B cell (primary cell): ENCODE data around the gene VANGL2. TPM values are rescaled to one million over a fixed set of nuclear protein-coding genes. Genes with fewer than 3 reads are reported as not detected.

ENCODE experiments used
- ATAC-seq: fragments of 200-7000 bp; cut with Tn5 transposase; one replicate; pipeline ENCODE4 v1.10.0; 2021; ENCODE audit warnings: low read depth, mild to moderate bottlenecking, moderate number of reproducible peaks, moderate library complexity
- CTCF ChIA-PET: fragments of 350-600 bp; sonication (Branson Sonifier 250); formaldehyde crosslinking; loops from one replicate; lab custom pipeline; 2021; ENCODE audit warnings: antibody characterized with exemption, inconsistent platforms; lab: Charles Lee
- POLR2A ChIA-PET: fragments of 350-600 bp; sonication (Branson Sonifier 250); formaldehyde crosslinking; loops from one replicate; lab custom pipeline; 2021; ENCODE audit warnings: antibody characterized with exemption; lab: Charles Lee
- DNase-seq: peaks from one replicate; pipeline ENCODE4 v3.0.0; 2013
- H2AFZ ChIP-seq: 2 replicates; pipeline ENCODE4 v1.6.1; 2012; ENCODE audit warnings: mild to moderate bottlenecking, low read depth, low read length; ENCODE audit not compliant: insufficient read depth, poor library complexity, severe bottlenecking
- H3K27ac ChIP-seq, 2 donors: 1 replicate in 1 of 2; 2 replicates in 1 of 2; pipeline ENCODE4 v1.5.1; 2012 to 2013; ENCODE audit warnings: low read length in 2 of 2, mild to moderate bottlenecking in 2 of 2, moderate library complexity in 1 of 2
- H3K27me3 ChIP-seq, 4 experiments: fragments of 200-600 bp in 1 of 4; sonication (generic) in 1 of 4; replicated peaks in 1 of 4; 1 replicate in 2 of 4; 2 replicates in 2 of 4; pipeline versions ENCODE4 v1.6.1 to v1.7.0; 2013 to 2016; ENCODE audit warnings: low read length in 3 of 4, mild to moderate bottlenecking in 2 of 4, mixed read lengths in 1 of 4, moderate library complexity in 1 of 4; ENCODE audit not compliant: insufficient read depth in 4 of 4, control insufficient read depth in 3 of 4; ENCODE audit errors: control extremely low read depth in 1 of 4
- H3K36me3 ChIP-seq, 2 experiments: replicated peaks in 1 of 2; 1 replicate in 1 of 2; 2 replicates in 1 of 2; pipeline versions ENCODE4 v1.6.1 to v1.7.1; 2013; ENCODE audit warnings: low read length in 1 of 2; ENCODE audit not compliant: insufficient read depth in 2 of 2, control insufficient read depth in 1 of 2; ENCODE audit errors: control extremely low read depth in 1 of 2, extremely low read depth in 1 of 2
- H3K4me1 ChIP-seq, 2 donors: fragments of 200-600 bp in 1 of 2; sonication (generic) in 1 of 2; 1 replicate in 1 of 2; 2 replicates in 1 of 2; pipeline versions ENCODE4 v1.5.1 to v1.6.1; 2013 to 2017; ENCODE audit warnings: low read length in 2 of 2; ENCODE audit not compliant: control insufficient read depth in 2 of 2, insufficient read depth in 2 of 2
- H3K4me2 ChIP-seq: replicated peaks from 2 replicates; pipeline ENCODE3; 2012; ENCODE audit warnings: mild to moderate bottlenecking, low read depth, low read length; ENCODE audit not compliant: poor library complexity, severe bottlenecking
- H3K4me3 ChIP-seq, 5 experiments: fragments of 200-600 bp in 1 of 5; sonication (generic) in 1 of 5; 1 replicate in 3 of 5; 2 replicates in 2 of 5; pipeline versions ENCODE4 v1.5.1 to v1.7.0; 2011 to 2016; ENCODE audit warnings: low read length in 4 of 5, mild to moderate bottlenecking in 4 of 5, low read depth in 2 of 5, control low read depth in 1 of 5, moderate library complexity in 1 of 5; ENCODE audit not compliant: insufficient read depth in 1 of 5; ENCODE audit errors: control extremely low read depth in 1 of 5, extremely low read depth in 1 of 5
- H3K79me2 ChIP-seq: fragments of 200-600 bp; sonication (generic); one replicate; pipeline ENCODE4 v1.6.0; 2016; ENCODE audit warnings: low read length; ENCODE audit not compliant: control insufficient read depth, insufficient read depth
- H3K9ac ChIP-seq: fragments of 200-600 bp; sonication (generic); 2 replicates; pipeline ENCODE4 v1.6.1; 2017; ENCODE audit warnings: mild to moderate bottlenecking, low read length, moderate library complexity
- H3K9me3 ChIP-seq, 3 donors: one replicate each; pipeline versions ENCODE4 v1.6.1 to v1.7.1; 2013; ENCODE audit warnings: low read length in 2 of 3; ENCODE audit not compliant: control insufficient read depth in 2 of 3, insufficient read depth in 1 of 3; ENCODE audit errors: control extremely low read depth in 1 of 3
- H4K20me1 ChIP-seq: 2 replicates; pipeline ENCODE4 v1.6.0; 2012; ENCODE audit warnings: mild to moderate bottlenecking, low read length; ENCODE audit not compliant: insufficient read depth, control insufficient read depth, poor library complexity, severe bottlenecking
- H3K27ac Mint-ChIP-seq: one replicate; pipeline ENCODE4 v1.8.0; 2021; ENCODE audit warnings: mixed read lengths
- H3K27me3 Mint-ChIP-seq: one replicate; pipeline ENCODE4 v1.8.0; 2021; ENCODE audit warnings: mixed read lengths
- H3K4me1 Mint-ChIP-seq: one replicate; pipeline ENCODE4 v1.8.0; 2021; ENCODE audit warnings: mixed read lengths
- H3K4me3 Mint-ChIP-seq: one replicate; pipeline ENCODE4 v1.8.0; 2021; ENCODE audit warnings: mixed read lengths
- H3K9me3 Mint-ChIP-seq: one replicate; pipeline ENCODE4 v1.8.0; 2022; ENCODE audit warnings: mixed read lengths; ENCODE audit not compliant: insufficient read depth
- EZH2 ChIP-seq: IDR thresholded peaks from 2 replicates; pipeline ENCODE4 v1.6.1; 2012; ENCODE audit warnings: borderline replicate concordance, low read depth, mild to moderate bottlenecking, moderate library complexity, low read length; ENCODE audit not compliant: insufficient read depth, poor library complexity, severe bottlenecking
- WGBS: methylation state at CpG from one replicate; pipeline ENCODE4 v1.1.5; 2013; ENCODE audit warnings: missing lambda C conversion rate; ENCODE audit not compliant: insufficient coverage; 5-methylcytosine and 5-hydroxymethylcytosine counted together
- intact Hi-C: fragments of 100-400 bp; cut with micrococcal nuclease; formaldehyde crosslinking; loops from one replicate; pipeline ENCODE4 v1.10.0; 2022
- polyA plus RNA-seq: library from polyadenylated mRNA; depleted of rRNA; stranded (reverse); fragments of >200 nt; gene quantifications from 2 replicates; pipeline ENCODE4 v1.2.3, GENCODE V29; 2012
- total RNA-seq, 2 donors: library from RNA; stranded (reverse); fragments of 120-200 nt in 1 of 2; gene quantifications; 1 replicate in 1 of 2; 2 replicates in 1 of 2; pipeline versions ENCODE4 v1.2.3 to v1.2.4, GENCODE V29; 2013 to 2022
- TF ChIP-seq, protein P1 (sequence below): fragments of 200-600 bp; IDR thresholded peaks from one replicate; pipeline ENCODE4 v1.8.0; 2022; ENCODE audit warnings: antibody characterized with exemption, mild to moderate bottlenecking

The VANGL2 gene
- total and polyA plus RNA-seq, 2 donors (not counting 1 experiment from before 2014, with no cell fraction given) = 0.48 to 14.4 TPM

DNA sequence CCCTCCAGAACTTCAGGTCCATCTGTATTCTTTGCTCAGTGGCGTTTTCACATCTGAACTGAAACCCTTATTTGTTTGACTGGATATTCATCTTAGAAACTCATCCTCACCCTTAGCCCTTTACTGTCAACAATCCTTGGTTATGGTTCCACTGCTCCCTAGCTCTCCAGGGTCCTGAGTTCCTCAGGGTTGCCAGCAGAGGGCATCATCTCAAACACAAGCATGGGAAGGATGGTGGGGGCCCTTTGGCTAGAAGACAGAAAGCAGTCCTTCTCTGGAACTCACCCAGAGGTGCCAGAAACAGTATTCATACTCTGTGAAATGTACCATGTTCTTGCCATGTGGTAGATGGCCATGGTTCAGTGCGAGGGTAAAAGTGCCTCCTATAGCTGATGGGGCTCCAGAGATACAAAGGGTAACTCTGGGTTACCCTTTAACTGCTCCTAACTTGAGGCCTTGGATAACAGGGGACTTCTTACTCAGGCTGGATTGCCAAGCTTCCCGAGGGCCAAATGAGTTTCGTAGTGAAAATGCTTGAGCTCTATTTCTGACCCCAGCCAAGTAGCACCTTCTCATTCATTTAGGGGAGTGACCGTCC lies 45.9 kb upstream of the VANGL2 start:
- WGBS = 100% methylated on average over 4 of the region's 5 CpGs
- H3K27me3 ChIP-seq = no peaks in the 10 kb centered on the region
- no peak for TF ChIP-seq EZH2
- TF ChIP-seq, protein P1, sequence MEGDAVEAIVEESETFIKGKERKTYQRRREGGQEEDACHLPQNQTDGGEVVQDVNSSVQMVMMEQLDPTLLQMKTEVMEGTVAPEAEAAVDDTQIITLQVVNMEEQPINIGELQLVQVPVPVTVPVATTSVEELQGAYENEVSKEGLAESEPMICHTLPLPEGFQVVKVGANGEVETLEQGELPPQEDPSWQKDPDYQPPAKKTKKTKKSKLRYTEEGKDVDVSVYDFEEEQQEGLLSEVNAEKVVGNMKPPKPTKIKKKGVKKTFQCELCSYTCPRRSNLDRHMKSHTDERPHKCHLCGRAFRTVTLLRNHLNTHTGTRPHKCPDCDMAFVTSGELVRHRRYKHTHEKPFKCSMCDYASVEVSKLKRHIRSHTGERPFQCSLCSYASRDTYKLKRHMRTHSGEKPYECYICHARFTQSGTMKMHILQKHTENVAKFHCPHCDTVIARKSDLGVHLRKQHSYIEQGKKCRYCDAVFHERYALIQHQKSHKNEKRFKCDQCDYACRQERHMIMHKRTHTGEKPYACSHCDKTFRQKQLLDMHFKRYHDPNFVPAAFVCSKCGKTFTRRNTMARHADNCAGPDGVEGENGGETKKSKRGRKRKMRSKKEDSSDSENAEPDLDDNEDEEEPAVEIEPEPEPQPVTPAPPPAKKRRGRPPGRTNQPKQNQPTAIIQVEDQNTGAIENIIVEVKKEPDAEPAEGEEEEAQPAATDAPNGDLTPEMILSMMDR = peak; percentile 48
- no peaks in the 10 kb centered on the region for H3K9me3 ChIP-seq
- Mint-ChIP-seq H3K27me3 (no peaks in the 10 kb centered on the region), H3K27ac (no peak overlapping the region), H3K4me3 (no peak overlapping the region), H3K4me1 (no peaks in the 10 kb centered on the region), H3K9me3 (no peaks in the 10 kb centered on the region)
- ChIA-PET POLR2A (no interaction called here), CTCF (interaction anchor here (0.5 to 5.8 kb wide), 14 partner anchors 8 to 255 kb away, joined by 3 to 79 read pairs (median 4); no protein-coding TSS in a partner anchor)
- H3K27ac ChIP-seq = no peak overlapping the region
- peak; percentile 36 for DNase-seq
- ATAC-seq = peak; percentile 43
- intact Hi-C loops = loop anchor here (1.0 to 2.0 kb wide), 2 partner anchors 22 to 253 kb away; no protein-coding TSS in a partner anchor
- peaks cover 8 to 87% of the 10 kb centered on the region in 2 experiments for H3K36me3 ChIP-seq
- H3K79me2 ChIP-seq = peaks cover 6% of the 10 kb centered on the region
- no peaks in the 10 kb centered on the region for H3K4me1 ChIP-seq
- no peak overlapping the region for H3K9ac ChIP-seq
- H2AFZ ChIP-seq = no peak overlapping the region
- peaks cover 5% of the 10 kb centered on the region for H4K20me1 ChIP-seq
- H3K4me3 ChIP-seq = no peak overlapping the region
- no peak overlapping the region for H3K4me2 ChIP-seq

DNA sequence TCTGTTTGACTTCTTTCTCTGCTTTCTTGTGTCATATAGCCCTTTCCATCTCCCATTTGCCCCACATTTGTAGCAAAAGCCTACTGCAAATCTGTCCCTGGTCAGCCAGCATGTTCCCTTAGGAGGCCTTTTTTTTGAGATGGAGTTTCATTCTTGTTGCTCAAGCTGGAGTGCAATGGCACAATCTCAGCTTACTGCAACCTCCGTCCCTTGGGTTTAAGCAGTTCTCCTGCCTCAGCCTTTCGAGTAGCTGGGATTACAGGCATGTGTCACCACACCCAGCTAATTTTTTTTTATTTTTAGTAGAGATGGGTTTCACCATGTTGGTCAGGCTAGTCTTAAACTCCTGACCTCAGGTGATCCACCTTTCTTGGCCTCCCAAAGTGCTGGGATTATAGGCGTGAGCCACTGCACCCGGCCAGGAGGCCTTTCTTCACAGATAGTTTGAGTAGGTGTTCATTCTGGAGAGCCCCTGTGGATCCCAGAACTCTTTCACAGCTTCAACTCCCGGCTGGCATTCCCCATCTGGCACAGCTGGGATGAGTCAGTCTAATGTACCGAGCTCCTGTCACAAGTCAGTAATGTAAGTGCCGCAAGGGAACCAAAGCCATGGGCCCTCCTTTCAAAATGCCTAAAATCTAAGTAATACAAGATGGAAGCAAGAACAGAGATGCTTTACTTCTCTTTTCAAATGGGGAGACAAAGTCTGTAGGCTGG lies 42.9 kb upstream of the VANGL2 start:
- no peaks in the 10 kb centered on the region for H3K9me3 Mint-ChIP-seq

More for the DNA sequence above, 42.9 kb upstream of the VANGL2 start:
- TF ChIP-seq EZH2 = no peak
- TF ChIP-seq, protein P1 = no peak
- Histone ChIP-seq H3K36me3 (peaks cover 6 to 71% of the 10 kb centered on the region in 2 experiments), H3K9me3 (no peaks in the 10 kb centered on the region), H3K9ac (no peak overlapping the region), H3K4me3 (no peak overlapping the region), H3K4me2 (no peak overlapping the region), H3K79me2 (no peaks in the 10 kb centered on the region), H3K4me1 (no peaks in the 10 kb centered on the region), H3K27ac (no peak overlapping the region), H2AFZ (no peak overlapping the region), H3K27me3 (no peaks in the 10 kb centered on the region), H4K20me1 (no peaks in the 10 kb centered on the region)
- peak overlapping the region; percentile 7 for H3K27ac Mint-ChIP-seq
- WGBS = 100% methylated on average over 3 of the region's 7 CpGs
- intact Hi-C loops = no loop called here
- ChIA-PET POLR2A (no interaction called here), CTCF (interaction anchor here (0.9 to 2.3 kb wide), 3 partner anchors 10 to 19 kb away, joined by 3 to 15 read pairs (median 5); no protein-coding TSS in a partner anchor)
- DNase-seq = no peak
- H3K4me1 Mint-ChIP-seq = no peaks in the 10 kb centered on the region
- H3K4me3 Mint-ChIP-seq = no peak overlapping the region
- ATAC-seq = no peak
- H3K27me3 Mint-ChIP-seq = no peaks in the 10 kb centered on the region
